ENCODE measurements around the gene RBM3. TPM values are rescaled to one million over a fixed set of nuclear protein-coding genes. Genes with fewer than 3 reads are reported as not detected.
A peak's percentile ranks its signal among the peaks of the same experiment; 100 is the strongest.

Gene RBM3
- total and polyA plus RNA-seq, 10 of the 15 experiments (the other 5 are each of a cell fraction or from before 2014, with no cell fraction given): 170 to 467 (median 259) TPM

- TF ChIP-seq ZNF592 (IDR thresholded peaks at IDR 0.05) (no peak), SKIL (IDR thresholded peaks at IDR 0.05; ENCODE audit: low read depth, poor library complexity, severe bottlenecking) (peak; percentile 35), DPF2 (IDR thresholded peaks at IDR 0.05) (no peak), TCF3 (IDR thresholded peaks at IDR 0.05; ENCODE audit: borderline replicate concordance, insufficient read depth, low read depth, low read length) (no peak), MXI1 (IDR thresholded peaks at IDR 0.05; ENCODE audit: low read depth, low read length) (peak; percentile 65), NR2C1 (IDR thresholded peaks at IDR 0.05) (no peak), SMARCA5 (IDR thresholded peaks at IDR 0.05) (peak; percentile 61; the same call in 1 of the 2 replicates), POLR2AphosphoS5 (IDR thresholded peaks at IDR 0.05; ENCODE audit: low read length) (no peak), CREM (IDR thresholded peaks at IDR 0.05; ENCODE audit: low read depth) (peak; percentile 89), RAD21 (IDR thresholded peaks at IDR 0.05; ENCODE audit: insufficient read depth, low read depth, low read length) (no peak), RUNX3 (IDR thresholded peaks at IDR 0.05; ENCODE audit: low read length) (no peak), BMI1 (IDR thresholded peaks at IDR 0.05; ENCODE audit: borderline replicate concordance) (no peak), ZBTB40 (IDR thresholded peaks at IDR 0.05; ENCODE audit: borderline replicate concordance) (no peak), SREBF2 (IDR thresholded peaks at IDR 0.05; ENCODE audit: low read length) (no peak), KLF5 (IDR thresholded peaks at IDR 0.05; ENCODE audit: partially characterized antibody) (peak; percentile 36), SMAD1 (IDR thresholded peaks at IDR 0.05; ENCODE audit: low read depth, partially characterized antibody) (no peak), IRF4 (IDR thresholded peaks at IDR 0.05; ENCODE audit: low read depth, low read length) (no peak), NBN (IDR thresholded peaks at IDR 0.05) (peak; percentile 77), CTCF (IDR thresholded peaks at IDR 0.05 in 2 of 3, conservative IDR thresholded peaks at IDR 0.05 in 1 of 3; ENCODE audit: control insufficient read depth in 2 of 3, extremely low read depth in 1 of 3, insufficient read depth in 1 of 3, low read depth in 3 of 3, low read length in 3 of 3) (peak; percentile 27 to 37 (median 28); a peak in 4 of 6 replicates)
Measured at GRCh38 chrX:48539345-48540027, 34.8 kb upstream of the RBM3 start, which contains the start of gene TBC1D25 (continued).
